HG03064 (cell line): Measurements from ENCODE around the gene AP3S2.
"Not testable (repeated sequence)": the region's sequence is repeated elsewhere in the genome, so short reads cannot be mapped to it uniquely, and the experiment has no call there.

ENCODE experiments used
- ATAC-seq: cut with Tn5 transposase; IDR thresholded peaks from one replicate; pipeline ENCODE4 v1.9.1; 2021; ENCODE audit warnings: low read depth; ENCODE audit not compliant: unreplicated experiment

AP3S2 gene

GRCh38 chr15:89904519-89904918, 10.7 kb upstream of the AP3S2 start:
- ATAC-seq = no peak

DNA sequence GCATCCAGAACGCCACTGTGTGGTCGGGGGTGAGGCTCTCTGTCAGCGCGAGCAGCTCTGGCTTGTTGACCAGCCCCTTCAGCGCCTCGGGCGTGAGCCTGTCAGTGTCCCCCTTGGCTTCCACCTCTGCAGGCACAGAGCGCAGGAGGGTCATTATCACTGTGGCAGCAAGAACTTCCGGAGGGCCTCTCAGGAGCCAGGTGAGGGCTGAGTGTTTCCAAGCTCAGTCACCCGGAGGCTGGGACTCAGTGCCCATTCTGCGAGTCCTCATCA, 10.0 kb upstream of the AP3S2 start:
- ATAC-seq = no peak

GRCh38 chr15:89903015-89903857, 9.4 kb upstream of the AP3S2 start:
- no peak for ATAC-seq

GRCh38 chr15:89900849-89901248, 7.1 kb upstream of the AP3S2 start:
- ATAC-seq = no peak

DNA sequence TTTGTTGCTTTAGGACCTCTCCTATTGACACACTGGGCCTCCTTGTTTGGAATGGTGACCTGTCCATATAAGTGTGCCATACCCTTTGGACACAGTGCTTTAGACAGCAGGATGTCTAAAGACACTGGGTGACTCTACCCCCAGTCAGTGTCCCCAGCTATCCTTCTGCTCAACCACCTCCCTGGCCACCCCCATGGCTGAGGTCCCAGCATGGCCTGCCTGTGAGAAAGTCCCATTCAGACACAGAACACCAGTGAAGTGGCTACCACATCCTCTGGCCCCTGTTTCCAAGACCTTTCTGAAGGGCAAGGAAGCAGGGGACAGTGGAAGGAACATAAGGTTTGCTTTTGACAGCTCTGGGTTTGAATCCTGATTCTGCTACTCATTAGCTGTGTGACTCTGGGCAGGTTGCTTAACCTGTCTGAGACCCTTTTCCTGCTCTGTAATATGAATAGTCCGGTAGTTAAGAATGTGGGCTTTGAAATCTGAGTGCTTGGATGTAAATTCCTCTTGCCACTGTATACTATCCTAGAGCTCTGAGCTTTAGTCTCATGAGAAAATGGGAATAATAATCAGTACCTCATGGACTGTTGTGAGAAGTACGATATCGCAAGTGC, 6.3 kb upstream of the AP3S2 start:
- no peak for ATAC-seq

GRCh38 chr15:89899295-89899945, 5.6 kb upstream of the AP3S2 start:
- ATAC-seq = no peak

- no peak for ATAC-seq
These were observed 5.0 kb upstream of the AP3S2 start for GRCh38 chr15:89898614-89899294.

DNA sequence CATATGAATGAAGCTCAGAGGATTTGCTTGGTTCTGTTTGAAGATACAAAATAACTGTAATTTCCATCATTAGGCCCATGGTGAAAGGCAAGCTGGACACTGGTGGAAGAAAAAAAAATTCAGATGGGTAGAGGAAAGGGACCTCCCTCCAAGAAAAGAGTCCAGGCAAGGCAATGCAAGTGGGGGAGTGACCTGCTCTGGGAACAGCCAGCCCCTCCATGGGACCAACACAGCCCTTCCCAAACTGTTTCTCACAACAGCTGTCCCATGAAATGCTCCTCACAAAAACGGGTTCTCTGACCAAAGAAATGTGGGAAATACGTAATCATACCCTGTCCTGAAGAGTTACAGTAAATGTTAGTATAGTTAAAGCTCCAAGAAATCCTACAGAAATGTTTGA, 4.4 kb upstream of the AP3S2 start:
- ATAC-seq = no peak

DNA sequence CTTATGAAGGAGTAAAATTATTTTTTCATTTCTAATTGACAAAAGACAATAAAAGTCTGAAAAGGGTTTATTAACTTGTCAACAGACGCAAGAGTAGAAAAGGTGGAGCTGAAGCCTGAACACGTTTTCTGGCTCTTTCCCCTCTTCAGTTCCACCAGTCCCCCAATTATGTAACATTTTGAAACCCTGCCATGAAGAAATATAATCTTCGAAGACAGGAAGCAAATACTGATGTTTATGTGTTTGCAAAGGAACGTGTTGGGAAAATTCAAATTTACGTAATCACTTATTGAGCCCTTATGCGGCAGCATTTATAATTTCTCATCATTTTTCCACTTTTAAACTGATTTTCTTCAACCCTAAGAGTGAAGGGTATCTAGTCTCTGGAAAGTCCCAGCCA, 767 bp downstream of the AP3S2 start:
- no peak for ATAC-seq

GRCh38 chr15:89888214-89888804, 5.5 kb downstream of the AP3S2 start:
- no peak for ATAC-seq

DNA sequence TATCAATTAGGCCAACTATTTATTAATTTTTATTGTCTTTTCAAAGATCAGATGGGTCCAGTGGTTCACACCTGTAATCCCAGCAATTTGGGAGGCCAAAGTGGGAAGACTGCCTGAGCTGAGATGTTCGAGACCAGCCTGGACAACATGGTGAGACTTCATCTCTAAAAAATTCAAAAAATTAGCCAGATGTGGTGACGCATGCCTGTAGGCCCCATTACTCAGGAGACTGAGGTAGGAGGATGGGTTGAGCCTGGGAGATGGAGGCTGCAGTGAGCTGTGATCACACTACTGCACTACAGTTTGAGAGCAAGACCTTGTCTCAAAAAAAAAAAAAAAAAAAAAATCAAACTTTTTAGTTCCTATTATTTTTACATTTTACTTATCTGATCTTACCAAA, 8.2 kb downstream of the AP3S2 start:
- ATAC-seq = no peak

DNA sequence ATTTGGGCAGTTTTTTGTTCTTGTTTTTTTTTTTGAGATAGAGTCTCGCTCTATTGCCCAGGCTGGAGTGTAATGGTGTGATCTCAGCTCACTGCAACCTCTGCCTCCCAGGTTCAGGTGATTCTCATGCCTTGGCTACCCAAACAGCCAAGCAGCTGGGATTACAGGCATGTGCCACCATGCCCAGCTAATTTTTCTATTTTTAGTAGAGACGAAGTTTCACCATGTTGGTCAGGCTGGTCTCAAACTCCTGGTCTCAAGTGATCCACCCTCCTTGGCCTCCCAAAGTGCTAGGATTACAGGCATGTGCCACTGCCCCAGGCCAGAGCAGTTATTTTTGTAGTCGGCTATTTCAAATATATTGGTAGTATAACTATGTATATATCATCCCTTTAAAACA, 8.6 kb downstream of the AP3S2 start:
- ATAC-seq = not testable (repeated sequence)

DNA sequence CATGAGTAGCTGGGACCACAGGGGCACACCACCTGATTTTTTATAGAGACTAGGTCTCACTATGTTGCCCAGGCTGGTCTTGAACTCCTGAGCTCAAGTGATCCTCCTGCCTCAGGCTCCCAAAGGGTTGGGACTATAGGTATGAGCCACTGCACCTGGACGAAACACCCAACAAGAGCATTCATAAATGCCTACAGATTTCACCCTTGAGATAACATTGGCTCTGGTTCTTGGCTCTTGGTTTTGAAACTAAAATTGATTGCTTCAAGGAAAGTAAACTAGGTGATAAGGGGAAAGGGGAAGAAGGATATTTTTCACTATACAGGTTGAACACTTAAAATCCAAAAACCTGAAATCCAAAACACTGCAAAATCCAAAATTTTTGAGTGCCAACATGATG, 10.3 kb downstream of the AP3S2 start:
- ATAC-seq = no peak

DNA sequence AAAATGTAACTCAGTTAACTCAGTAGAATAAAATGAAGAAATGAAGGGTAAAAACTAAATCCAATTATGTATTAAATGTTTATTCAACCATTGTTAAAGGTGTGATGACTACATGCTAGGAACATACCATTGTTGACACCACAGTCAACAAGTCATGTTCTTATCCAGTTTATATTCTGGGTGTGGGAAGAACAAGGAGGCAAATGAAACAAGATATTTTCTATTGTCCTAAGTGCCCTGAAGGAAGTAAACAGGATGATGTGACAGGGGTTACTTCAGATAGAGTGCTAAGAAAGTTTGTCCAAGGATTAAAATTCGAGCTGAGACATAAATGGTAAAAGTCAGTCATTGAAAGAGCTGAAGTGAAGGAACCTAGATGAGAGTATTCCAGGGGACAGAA, 13.1 kb downstream of the AP3S2 start:
- ATAC-seq = no peak

DNA sequence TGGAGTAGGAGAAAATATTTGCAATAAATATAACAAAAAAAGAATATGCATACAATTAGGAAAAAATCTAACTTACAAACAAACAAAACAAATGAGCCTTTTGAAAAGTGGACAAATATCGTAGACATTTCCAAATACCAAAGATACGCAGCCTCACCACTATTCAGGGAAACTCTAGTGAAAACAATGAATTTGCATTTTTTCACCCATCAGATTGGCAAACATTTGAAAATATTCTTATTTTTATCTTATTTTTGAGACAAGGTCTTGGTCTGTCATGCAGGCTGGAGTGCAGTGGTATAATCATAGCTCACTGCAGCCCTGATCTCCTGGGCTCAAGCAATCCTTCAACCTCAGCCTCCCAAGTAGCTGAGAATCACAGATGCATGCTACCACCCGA, 15.5 kb downstream of the AP3S2 start:
- ATAC-seq = no peak

DNA sequence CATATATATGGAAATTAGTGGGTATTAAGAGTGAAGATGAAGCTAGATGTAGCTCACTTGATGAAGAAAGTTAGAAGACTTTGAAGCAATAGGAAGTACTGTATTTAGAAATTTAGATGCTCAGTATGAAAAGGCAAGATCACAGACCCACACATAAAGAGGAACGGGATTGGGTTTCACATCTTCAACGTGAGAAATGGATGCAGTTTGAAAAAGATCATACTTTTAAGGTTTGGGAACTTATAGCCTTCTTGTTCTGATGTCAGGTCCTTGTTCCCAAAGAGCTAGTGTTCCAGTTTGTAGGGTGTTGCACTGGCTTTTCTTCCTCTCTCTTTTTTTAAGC, 16.7 kb downstream of the AP3S2 start:
- no peak for ATAC-seq

DNA sequence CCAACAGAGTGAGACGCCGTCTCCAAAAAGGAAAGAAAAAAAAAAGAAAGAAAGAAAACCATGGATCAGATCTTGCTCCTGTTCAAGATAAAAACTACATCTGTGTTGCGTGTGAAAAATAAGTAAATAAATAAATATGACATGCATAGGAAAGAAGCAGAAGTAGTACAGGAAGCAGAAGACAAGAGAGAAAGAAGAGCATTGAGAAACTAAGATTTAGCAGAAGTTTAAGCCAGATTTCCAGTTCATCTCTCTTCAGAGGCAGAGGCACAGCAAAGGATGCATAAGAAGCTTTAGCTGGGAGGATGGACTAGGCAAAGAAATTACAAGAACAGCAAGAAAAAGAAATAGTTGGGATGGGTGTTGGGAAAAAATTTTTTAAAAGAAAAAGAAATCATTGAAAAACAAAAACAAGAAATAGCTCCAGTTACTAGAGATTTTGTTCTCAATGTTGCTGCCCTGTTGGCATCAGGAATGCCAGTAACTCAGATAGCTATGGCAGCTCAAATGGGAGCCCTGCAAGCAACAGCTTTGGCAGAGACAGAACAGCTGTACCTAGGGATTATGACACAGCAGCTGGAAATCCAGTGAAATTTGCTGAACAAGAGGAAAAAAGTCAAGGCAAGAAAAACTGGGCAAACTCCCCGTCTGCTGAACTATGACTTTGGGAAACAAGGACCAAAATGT, 17.3 kb downstream of the AP3S2 start:
- ATAC-seq = no peak

GRCh38 chr15:89875741-89876140, 18.1 kb downstream of the AP3S2 start:
- ATAC-seq = no peak

- peak; percentile 73 for ATAC-seq
These were observed 18.7 kb downstream of the AP3S2 start for GRCh38 chr15:89874926-89875564.

- no peak for ATAC-seq
These were observed 23.0 kb downstream of the AP3S2 start for GRCh38 chr15:89870688-89871288.
